Trophoblast cell (in vitro differentiated cells and primary cell): ENCODE results near the gene TGFBRAP1.

ENCODE experiments used
- DNase-seq, 2 donors: peaks; one replicate each; pipeline ENCODE4 v3.0.0-alpha.2; 2016
- H2AFZ ChIP-seq: 2 replicates; pipeline ENCODE4 v1.6.1; 2013; ENCODE audit warnings: low read length, moderate library complexity, mild to moderate bottlenecking; ENCODE audit not compliant: insufficient read depth, poor library complexity
- H2AK5ac ChIP-seq: 2 replicates; pipeline ENCODE4 v1.6.1; 2013; ENCODE audit warnings: mild to moderate bottlenecking, low read length
- H2BK120ac ChIP-seq: 2 replicates; pipeline ENCODE4 v1.6.1; 2013; ENCODE audit warnings: low read length, mild to moderate bottlenecking, moderate library complexity; ENCODE audit not compliant: insufficient read depth, poor library complexity
- H2BK12ac ChIP-seq: 2 replicates; pipeline ENCODE4 v1.6.1; 2013; ENCODE audit warnings: mild to moderate bottlenecking, low read length, moderate library complexity
- H2BK5ac ChIP-seq: 2 replicates; pipeline ENCODE4 v1.6.1; 2013; ENCODE audit warnings: low read length, low read depth, moderate library complexity, mild to moderate bottlenecking; ENCODE audit not compliant: poor library complexity
- H3K14ac ChIP-seq: 2 replicates; pipeline ENCODE4 v1.6.1; 2013; ENCODE audit warnings: mild to moderate bottlenecking, low read length
- H3K18ac ChIP-seq: 2 replicates; pipeline ENCODE4 v1.6.1; 2013; ENCODE audit warnings: mild to moderate bottlenecking, low read length
- H3K23ac ChIP-seq: 2 replicates; pipeline ENCODE4 v1.6.1; 2013; ENCODE audit warnings: low read length
- H3K27ac ChIP-seq: 2 replicates; pipeline ENCODE4 v1.5.1; 2013; ENCODE audit warnings: low read depth, mild to moderate bottlenecking, inconsistent platforms, low read length, moderate library complexity
- H3K27me3 ChIP-seq: 2 replicates; pipeline ENCODE4 v1.6.1; 2013; ENCODE audit warnings: inconsistent platforms, mild to moderate bottlenecking, low read length, moderate library complexity; ENCODE audit not compliant: insufficient read depth
- H3K36me3 ChIP-seq, 2 experiments: 1 replicate in 1 of 2; 2 replicates in 1 of 2; pipeline ENCODE4 v1.6.1; 2013; ENCODE audit warnings: low read length in 2 of 2, mild to moderate bottlenecking in 2 of 2, moderate library complexity in 1 of 2; ENCODE audit not compliant: insufficient read depth in 2 of 2, control insufficient read depth in 1 of 2
- H3K4ac ChIP-seq: 2 replicates; pipeline ENCODE4 v1.6.1; 2013; ENCODE audit warnings: low read depth, mild to moderate bottlenecking, low read length, moderate library complexity
- H3K4me1 ChIP-seq, 2 experiments: 1 replicate in 1 of 2; 2 replicates in 1 of 2; pipeline ENCODE4 v1.6.1; 2013; ENCODE audit warnings: low read length in 2 of 2, mild to moderate bottlenecking in 2 of 2, moderate library complexity in 1 of 2; ENCODE audit not compliant: insufficient read depth in 2 of 2, control insufficient read depth in 1 of 2
- H3K4me2 ChIP-seq: 2 replicates; pipeline ENCODE4 v1.6.1; 2013; ENCODE audit warnings: inconsistent platforms, mild to moderate bottlenecking, low read length, moderate library complexity
- H3K4me3 ChIP-seq: 2 replicates; pipeline ENCODE4 v1.5.1; 2013; ENCODE audit warnings: mild to moderate bottlenecking, low read depth, low read length, inconsistent platforms
- H3K79me1 ChIP-seq: one replicate; pipeline ENCODE4 v1.6.1; 2013; ENCODE audit warnings: low read length
- H3K79me2 ChIP-seq: 2 replicates; pipeline ENCODE4 v1.6.1; 2013; ENCODE audit warnings: low read length, mild to moderate bottlenecking; ENCODE audit not compliant: control insufficient read depth, insufficient read depth, poor library complexity
- H3K9ac ChIP-seq: 2 replicates; pipeline ENCODE4 v1.6.1; 2013; ENCODE audit warnings: mild to moderate bottlenecking, low read length
- H3K9me3 ChIP-seq: 2 replicates; pipeline ENCODE4 v1.6.1; 2013; ENCODE audit warnings: low read depth, mild to moderate bottlenecking, control low read depth, inconsistent platforms, low read length; ENCODE audit not compliant: insufficient read depth
- H4K12ac ChIP-seq: 2 replicates; pipeline ENCODE4 v1.6.1; 2013; ENCODE audit warnings: low read depth, mild to moderate bottlenecking, low read length, moderate library complexity
- H4K8ac ChIP-seq: 2 replicates; pipeline ENCODE4 v1.6.1; 2013; ENCODE audit warnings: low read depth, mild to moderate bottlenecking, low read length, moderate library complexity
- H4K91ac ChIP-seq: one replicate; pipeline ENCODE4 v1.6.1; 2013; ENCODE audit warnings: low read depth, mild to moderate bottlenecking, low read length, moderate library complexity
- WGBS: extraction: QIAGEN DNeasy Blood & Tissue Kit; methylation state at CpG from one replicate; pipeline ENCODE4 v1.1.7; 2013; ENCODE audit warnings: missing lambda C conversion rate; ENCODE audit not compliant: insufficient read length, insufficient coverage; ENCODE audit errors: extremely low coverage; 5-methylcytosine and 5-hydroxymethylcytosine counted together

The TGFBRAP1 gene

DNA sequence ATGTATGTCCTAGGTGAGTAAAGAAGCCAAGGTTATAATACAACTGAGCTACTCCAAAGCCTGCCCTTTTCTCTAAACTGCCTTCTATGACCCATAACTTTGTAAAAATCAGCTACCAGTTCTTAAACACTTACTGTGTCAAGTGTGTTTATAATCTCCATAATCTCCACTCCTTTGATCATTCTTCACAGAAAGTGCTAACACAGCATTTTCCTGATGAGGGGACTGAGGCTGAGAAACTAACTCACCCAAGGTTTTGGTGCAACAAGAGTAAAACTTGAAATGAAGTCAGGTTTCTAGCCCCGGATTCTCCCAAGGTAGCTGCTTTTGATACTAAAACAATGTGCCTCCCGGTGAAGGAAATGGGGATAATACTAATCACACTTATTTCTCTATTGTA, 5.9 kb upstream of the TGFBRAP1 start:
- Histone ChIP-seq H2AK5ac (no peak overlapping the region), H3K4me2 (no peak overlapping the region), H3K14ac (no peak overlapping the region), H3K79me1 (peaks cover 7% of the 10 kb centered on the region), H3K27me3 (no peaks in the 10 kb centered on the region), H2AFZ (no peak overlapping the region), H2BK120ac (no peak overlapping the region), H3K4me3 (no peak overlapping the region), H3K9ac (no peak overlapping the region), H2BK12ac (no peak overlapping the region), H3K27ac (no peak overlapping the region), H3K18ac (no peak overlapping the region), H3K23ac (no peak overlapping the region), H3K4ac (no peak overlapping the region), H3K79me2 (peaks cover 8% of the 10 kb centered on the region), H4K91ac (no peak overlapping the region), H4K8ac (no peak overlapping the region), H4K12ac (no peak overlapping the region), H3K4me1 (peaks cover 2 to 5% of the 10 kb centered on the region in 2 experiments), H2BK5ac (no peak overlapping the region), H3K36me3 (peaks cover 0 to 8% of the 10 kb centered on the region in 2 experiments), H3K9me3 (no peaks in the 10 kb centered on the region)
- no peak for DNase-seq
- WGBS, result no CpG with 5 or more reads among the region's 2 CpGs

DNA sequence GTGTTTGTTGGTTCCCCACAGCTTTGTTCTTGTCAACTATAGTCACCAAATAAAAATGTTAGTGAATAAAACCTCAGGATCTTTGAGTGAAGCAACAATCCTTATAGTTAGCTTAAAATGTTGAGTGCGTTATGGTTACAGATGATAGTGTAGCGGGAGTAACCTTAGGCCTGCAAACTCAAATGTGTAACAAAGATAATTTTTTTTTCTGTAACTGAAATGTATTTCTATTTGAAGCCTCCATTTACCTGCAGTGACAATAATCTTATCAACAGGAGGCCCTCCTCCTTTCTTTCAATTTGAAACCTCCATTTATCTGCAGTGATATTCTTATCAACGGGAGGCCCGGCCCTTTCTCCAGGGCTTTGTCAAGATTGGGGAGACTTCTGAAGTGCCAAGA, 4.7 kb upstream of the TGFBRAP1 start:
- H4K91ac ChIP-seq, result no peak overlapping the region
- no peak overlapping the region for H3K27ac ChIP-seq
- no peak overlapping the region for H3K18ac ChIP-seq
- H3K4me1 ChIP-seq, result peaks cover 2 to 9% of the 10 kb centered on the region in 2 experiments
- WGBS, result no CpG with 5 or more reads among the region's 4 CpGs
- no peak overlapping the region for H3K23ac ChIP-seq
- no peak overlapping the region for H3K9ac ChIP-seq
- peaks cover 13% of the 10 kb centered on the region for H3K79me1 ChIP-seq
- no peak overlapping the region for H3K4me3 ChIP-seq
- no peak overlapping the region for H3K14ac ChIP-seq
- no peaks in the 10 kb centered on the region for H3K27me3 ChIP-seq
- no peak overlapping the region for H2BK120ac ChIP-seq
- no peak for DNase-seq
- H3K9me3 ChIP-seq, result no peaks in the 10 kb centered on the region
- H3K4ac ChIP-seq, result no peak overlapping the region
- no peak overlapping the region for H2BK12ac ChIP-seq
- no peak overlapping the region for H3K4me2 ChIP-seq
- H2AFZ ChIP-seq, result no peak overlapping the region
- no peak overlapping the region for H2AK5ac ChIP-seq
- H4K8ac ChIP-seq, result no peak overlapping the region
- peaks cover 13% of the 10 kb centered on the region for H3K79me2 ChIP-seq
- H4K12ac ChIP-seq, result no peak overlapping the region
- H3K36me3 ChIP-seq, result peaks cover 0 to 3% of the 10 kb centered on the region in 2 experiments
- H2BK5ac ChIP-seq, result no peak overlapping the region

DNA sequence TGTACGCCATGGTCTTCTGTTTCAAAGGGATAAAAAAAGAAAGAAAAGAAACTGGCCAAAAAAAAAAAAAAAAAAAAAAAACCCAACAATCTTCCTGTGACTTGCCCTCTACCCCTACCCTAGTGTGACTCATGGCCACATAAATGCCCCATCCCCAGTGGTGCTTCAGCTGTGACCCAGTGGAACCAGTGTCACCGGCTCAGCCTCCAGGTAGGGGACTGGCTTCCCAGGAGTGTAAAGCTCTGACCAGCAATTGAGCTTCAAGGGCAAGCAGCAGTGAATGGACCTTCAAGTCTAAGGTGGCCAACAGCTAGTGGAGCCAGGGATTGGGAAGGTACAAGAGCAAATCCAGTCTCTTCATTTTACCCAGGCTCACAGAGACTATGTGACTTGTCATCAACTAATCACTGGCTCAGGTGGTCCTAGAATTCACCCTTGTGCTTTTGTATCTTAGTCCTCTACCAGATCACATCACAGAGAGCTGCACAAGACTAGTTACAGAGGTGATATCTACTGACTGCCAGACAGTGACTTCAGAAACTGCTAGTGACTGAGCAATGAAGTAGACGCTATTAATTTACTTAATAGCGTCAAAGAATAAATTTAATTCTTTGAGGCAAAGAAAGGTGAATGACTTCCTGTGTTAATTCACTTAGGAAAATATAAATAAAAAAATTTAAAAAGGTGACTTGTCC, 1.3 kb upstream of the TGFBRAP1 start:
- no peak overlapping the region for H2BK120ac ChIP-seq
- H4K91ac ChIP-seq, result no peak overlapping the region
- no peak overlapping the region for H4K12ac ChIP-seq
- no peak overlapping the region for H3K14ac ChIP-seq
- no peak overlapping the region for H3K4me3 ChIP-seq
- peak overlapping the region; percentile 65 for H2BK5ac ChIP-seq
- H3K27me3 ChIP-seq, result no peaks in the 10 kb centered on the region
- no peak overlapping the region for H2AFZ ChIP-seq
- H3K27ac ChIP-seq, result peak overlapping the region; percentile 87
- H2BK12ac ChIP-seq, result no peak overlapping the region
- no peak overlapping the region for H3K4ac ChIP-seq
- H3K4me2 ChIP-seq, result no peak overlapping the region
- peak overlapping the region; percentile 6 for H4K8ac ChIP-seq
- peaks cover 16% of the 10 kb centered on the region for H3K79me2 ChIP-seq
- no peaks in the 10 kb centered on the region for H3K9me3 ChIP-seq
- DNase-seq, result peak; percentile 77 to 89
- H3K23ac ChIP-seq, result peak overlapping the region; percentile 62
- peaks cover 9 to 20% of the 10 kb centered on the region in 2 experiments for H3K4me1 ChIP-seq
- peaks cover 12% of the 10 kb centered on the region for H3K79me1 ChIP-seq
- H2AK5ac ChIP-seq, result no peak overlapping the region
- H3K9ac ChIP-seq, result no peak overlapping the region
- no CpG with 5 or more reads among the region's 4 CpGs for WGBS
- H3K18ac ChIP-seq, result no peak overlapping the region
- H3K36me3 ChIP-seq, result peaks cover 0 to 4% of the 10 kb centered on the region in 2 experiments

DNA sequence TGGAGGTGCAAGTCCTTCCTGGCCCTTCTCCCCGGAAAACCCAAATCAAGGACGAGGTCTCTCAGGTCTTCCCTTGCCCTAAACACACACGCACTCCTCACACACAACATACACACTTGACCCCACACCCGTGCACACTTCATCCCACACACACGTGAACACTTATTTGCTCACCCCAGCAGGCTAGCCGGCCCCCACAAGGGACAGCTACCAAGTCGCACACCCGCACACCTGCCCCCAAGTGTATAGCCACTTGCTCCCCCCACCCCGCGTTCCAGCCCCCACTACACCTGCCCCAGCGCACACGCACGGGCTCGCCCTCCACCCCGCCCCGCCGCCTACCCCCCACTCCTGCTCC, 359 bp downstream of the TGFBRAP1 start:
- peak overlapping the region; percentile 42 for H2AFZ ChIP-seq
- H2BK12ac ChIP-seq, result peak overlapping the region; percentile 21
- H4K8ac ChIP-seq, result peak overlapping the region; percentile 67
- peak overlapping the region; percentile 75 for H4K91ac ChIP-seq
- peak overlapping the region; percentile 38 for H3K18ac ChIP-seq
- no peak overlapping the region for H3K23ac ChIP-seq
- no CpG with 5 or more reads among the region's 17 CpGs for WGBS
- no peaks in the 10 kb centered on the region for H3K9me3 ChIP-seq
- peak overlapping the region; percentile 4 for H2AK5ac ChIP-seq
- H3K79me2 ChIP-seq, result peaks cover 23% of the 10 kb centered on the region
- H2BK120ac ChIP-seq, result peak overlapping the region; percentile 37
- peak overlapping the region; percentile 79 for H3K4me3 ChIP-seq
- peak overlapping the region; percentile 57 for H3K9ac ChIP-seq
- no peaks in the 10 kb centered on the region for H3K27me3 ChIP-seq
- peak overlapping the region; percentile 76 for H3K14ac ChIP-seq
- peaks cover 21% of the 10 kb centered on the region for H3K79me1 ChIP-seq
- peak overlapping the region; percentile 83 for H3K4ac ChIP-seq
- peak overlapping the region; percentile 75 for H3K4me2 ChIP-seq
- H3K4me1 ChIP-seq, result peaks cover 20 to 30% of the 10 kb centered on the region in 2 experiments
- peak overlapping the region; percentile 18 for H2BK5ac ChIP-seq
- peak overlapping the region; percentile 6 for H4K12ac ChIP-seq
- DNase-seq, result no peak
- peaks cover 0 to 1% of the 10 kb centered on the region in 2 experiments for H3K36me3 ChIP-seq
- H3K27ac ChIP-seq, result peak overlapping the region; percentile 87
